Natural killer cell (primary cell): Measurements from ENCODE around the gene SHISA6. TPM values are rescaled to one million over a fixed set of nuclear protein-coding genes. Genes with fewer than 3 reads are reported as not detected.

Source experiments
- ATAC-seq, 3 donors: fragments of 150-1000 bp in 2 of 3; fragments of 200-7000 bp in 1 of 3; cut with Tn5 transposase; 1 replicate in 1 of 3; 2 replicates in 2 of 3; pipeline ENCODE4 v1.10.0; 2021; ENCODE audit warnings: mild to moderate bottlenecking in 2 of 3, moderate library complexity in 2 of 3
- DNase-seq, 2 donors: peaks; one replicate each; pipeline versions ENCODE4 v3.0.0 to v3.0.0-alpha.2; 2013 to 2021; ENCODE audit warnings: mixed read lengths in 1 of 2
- H3K27ac ChIP-seq: one replicate; pipeline ENCODE4 v1.5.1; 2013; ENCODE audit warnings: mild to moderate bottlenecking, low read length
- H3K27me3 ChIP-seq: one replicate; pipeline ENCODE4 v1.6.1; 2013; ENCODE audit warnings: low read length; ENCODE audit not compliant: control insufficient read depth, insufficient read depth
- H3K36me3 ChIP-seq: one replicate; pipeline ENCODE4 v1.6.1; 2013; ENCODE audit warnings: low read length; ENCODE audit not compliant: control insufficient read depth, insufficient read depth
- H3K4me1 ChIP-seq: one replicate; pipeline ENCODE4 v1.6.1; 2013; ENCODE audit warnings: low read length; ENCODE audit not compliant: control insufficient read depth, insufficient read depth
- H3K4me3 ChIP-seq: one replicate; pipeline ENCODE4 v1.5.1; 2013; ENCODE audit warnings: low read length
- H3K9me3 ChIP-seq: one replicate; pipeline ENCODE4 v1.6.1; 2013; ENCODE audit warnings: low read length; ENCODE audit not compliant: control insufficient read depth, insufficient read depth
- H3K27ac Mint-ChIP-seq, 2 donors: one replicate each; pipeline ENCODE4 v1.8.0; 2022; ENCODE audit warnings: mild to moderate bottlenecking in 2 of 2, mixed read lengths in 2 of 2, moderate library complexity in 1 of 2
- H3K27me3 Mint-ChIP-seq, 2 donors: one replicate each; pipeline ENCODE4 v1.8.0; 2022; ENCODE audit warnings: low read depth in 2 of 2, mixed read lengths in 2 of 2
- H3K36me3 Mint-ChIP-seq: one replicate; pipeline ENCODE4 v1.8.0; 2022; ENCODE audit warnings: mixed read lengths
- H3K4me1 Mint-ChIP-seq, 2 donors: one replicate each; pipeline ENCODE4 v1.8.0; 2022; ENCODE audit warnings: mixed read lengths in 2 of 2
- H3K4me3 Mint-ChIP-seq: one replicate; pipeline ENCODE4 v1.8.0; 2022; ENCODE audit warnings: mild to moderate bottlenecking, moderate library complexity, mixed read lengths
- H3K9me3 Mint-ChIP-seq, 2 donors: one replicate each; pipeline ENCODE4 v1.8.0; 2022; ENCODE audit warnings: mixed read lengths in 2 of 2
- WGBS: methylation state at CpG from one replicate; pipeline ENCODE4 v1.1.7; 2013; ENCODE audit warnings: missing lambda C conversion rate; ENCODE audit not compliant: insufficient coverage; 5-methylcytosine and 5-hydroxymethylcytosine counted together
- intact Hi-C: fragments of 100-400 bp; cut with micrococcal nuclease; formaldehyde crosslinking; loops from one replicate; pipeline ENCODE4 v1.14.2; 2022
- total RNA-seq, 4 donors: library from RNA; stranded (reverse); fragments of 120-200 nt in 1 of 4; gene quantifications; one replicate each; pipeline versions ENCODE4 v1.2.3 to v1.2.4, GENCODE V29; 2013 to 2022
- TF ChIP-seq, protein P1 (sequence below): fragments of 200-600 bp; IDR thresholded peaks from one replicate; pipeline ENCODE4 v1.8.0; 2022; ENCODE audit warnings: antibody characterized with exemption

Gene SHISA6
- total RNA-seq, 3 donors from 2014 or later (not counting 1 experiment from before 2014, with no cell fraction given): not detected

DNA sequence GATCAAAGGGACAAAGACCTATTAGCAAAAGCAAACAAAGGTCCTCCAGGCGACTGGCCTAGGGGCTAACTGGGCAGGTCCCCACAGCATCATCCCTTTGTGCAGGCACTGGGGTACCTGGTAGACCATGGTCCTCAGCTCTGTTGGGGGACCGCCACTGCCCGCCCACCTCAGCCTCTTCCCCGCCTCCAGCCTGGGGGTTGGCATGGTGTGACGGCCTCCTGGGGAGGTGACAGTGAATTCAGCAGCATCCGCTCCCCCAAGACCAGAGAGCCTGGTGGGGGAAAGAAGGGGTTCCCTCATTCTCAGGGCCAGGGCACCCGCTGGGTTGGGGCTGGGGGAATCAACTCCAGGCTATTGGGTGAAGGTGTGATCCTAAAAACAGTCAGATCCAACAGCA lies 318.6 kb downstream of the SHISA6 start:
- Histone ChIP-seq H3K27ac (no peak overlapping the region), H3K27me3 (no peaks in the 10 kb centered on the region), H3K36me3 (no peaks in the 10 kb centered on the region), H3K4me1 (no peaks in the 10 kb centered on the region), H3K4me3 (no peak overlapping the region), H3K9me3 (peaks cover 16% of the 10 kb centered on the region)
- no peak overlapping the region for H3K27ac Mint-ChIP-seq
- no peaks in the 10 kb centered on the region for H3K27me3 Mint-ChIP-seq
- no peaks in the 10 kb centered on the region for H3K36me3 Mint-ChIP-seq
- peaks cover 10 to 12% of the 10 kb centered on the region in 2 donors for H3K9me3 Mint-ChIP-seq
- no peak for ATAC-seq
- H3K4me1 Mint-ChIP-seq: no peaks in the 10 kb centered on the region
- no peak for DNase-seq
- 69% methylated on average over 7 of the region's 7 CpGs for WGBS
- intact Hi-C loops: no loop called here
- no peak overlapping the region for H3K4me3 Mint-ChIP-seq
- TF ChIP-seq, protein P1, sequence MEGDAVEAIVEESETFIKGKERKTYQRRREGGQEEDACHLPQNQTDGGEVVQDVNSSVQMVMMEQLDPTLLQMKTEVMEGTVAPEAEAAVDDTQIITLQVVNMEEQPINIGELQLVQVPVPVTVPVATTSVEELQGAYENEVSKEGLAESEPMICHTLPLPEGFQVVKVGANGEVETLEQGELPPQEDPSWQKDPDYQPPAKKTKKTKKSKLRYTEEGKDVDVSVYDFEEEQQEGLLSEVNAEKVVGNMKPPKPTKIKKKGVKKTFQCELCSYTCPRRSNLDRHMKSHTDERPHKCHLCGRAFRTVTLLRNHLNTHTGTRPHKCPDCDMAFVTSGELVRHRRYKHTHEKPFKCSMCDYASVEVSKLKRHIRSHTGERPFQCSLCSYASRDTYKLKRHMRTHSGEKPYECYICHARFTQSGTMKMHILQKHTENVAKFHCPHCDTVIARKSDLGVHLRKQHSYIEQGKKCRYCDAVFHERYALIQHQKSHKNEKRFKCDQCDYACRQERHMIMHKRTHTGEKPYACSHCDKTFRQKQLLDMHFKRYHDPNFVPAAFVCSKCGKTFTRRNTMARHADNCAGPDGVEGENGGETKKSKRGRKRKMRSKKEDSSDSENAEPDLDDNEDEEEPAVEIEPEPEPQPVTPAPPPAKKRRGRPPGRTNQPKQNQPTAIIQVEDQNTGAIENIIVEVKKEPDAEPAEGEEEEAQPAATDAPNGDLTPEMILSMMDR: no peak

- Histone ChIP-seq H3K4me1 (no peaks in the 10 kb centered on the region), H3K27ac (no peak overlapping the region), H3K4me3 (no peak overlapping the region), H3K27me3 (no peaks in the 10 kb centered on the region), H3K36me3 (no peaks in the 10 kb centered on the region), H3K9me3 (peaks cover 8% of the 10 kb centered on the region)
- Mint-ChIP-seq H3K9me3 (peaks cover 7 to 12% of the 10 kb centered on the region in 2 donors), H3K27ac (no peak overlapping the region), H3K27me3 (no peaks in the 10 kb centered on the region), H3K4me1 (no peaks in the 10 kb centered on the region), H3K36me3 (no peaks in the 10 kb centered on the region), H3K4me3 (no peak overlapping the region)
- TF ChIP-seq, protein P1: no peak
- no peak for DNase-seq
- 78% methylated on average over 1 of the region's 1 CpG for WGBS
- intact Hi-C loops: no loop called here
- ATAC-seq: no peak
Observed at GRCh38 chr17:11561281-11561680, 320.3 kb downstream of the SHISA6 start.

DNA sequence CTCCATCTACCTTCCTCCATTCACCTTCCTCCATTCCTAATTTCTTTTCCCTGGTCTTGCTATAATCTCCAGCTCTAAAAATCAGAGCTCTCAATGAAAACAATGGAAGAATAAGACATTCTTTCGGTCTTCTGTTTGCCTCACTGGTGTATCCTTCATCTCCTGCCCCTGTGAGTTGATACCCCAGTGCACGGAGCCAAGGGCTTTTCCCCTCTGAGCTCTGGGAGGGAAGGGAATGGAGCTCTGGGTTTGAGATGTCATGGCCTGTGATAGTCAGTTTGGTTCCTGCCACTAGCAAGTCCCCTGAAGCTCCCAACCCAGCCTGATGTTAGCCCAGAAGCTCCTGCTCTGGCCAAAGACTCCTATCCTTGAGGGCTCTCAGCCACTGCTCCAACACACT lies 320.7 kb downstream of the SHISA6 start:
- Mint-ChIP-seq H3K9me3 (peaks cover 8 to 9% of the 10 kb centered on the region in 2 donors), H3K4me1 (no peaks in the 10 kb centered on the region), H3K27me3 (no peaks in the 10 kb centered on the region), H3K27ac (no peak overlapping the region), H3K36me3 (no peaks in the 10 kb centered on the region), H3K4me3 (no peak overlapping the region)
- ATAC-seq (no peak), DNase-seq (no peak)
- no peaks in the 10 kb centered on the region for H3K4me1 ChIP-seq
- H3K27ac ChIP-seq: no peak overlapping the region
- intact Hi-C loops: no loop called here
- H3K36me3 ChIP-seq: no peaks in the 10 kb centered on the region
- WGBS: 58% methylated on average over 2 of the region's 2 CpGs
- peaks cover 8% of the 10 kb centered on the region for H3K9me3 ChIP-seq
- no peaks in the 10 kb centered on the region for H3K27me3 ChIP-seq
- no peak overlapping the region for H3K4me3 ChIP-seq
- TF ChIP-seq, protein P1: no peak

- Histone ChIP-seq H3K36me3 (no peaks in the 10 kb centered on the region), H3K27ac (no peak overlapping the region), H3K9me3 (no peaks in the 10 kb centered on the region), H3K4me1 (no peaks in the 10 kb centered on the region), H3K27me3 (no peaks in the 10 kb centered on the region), H3K4me3 (no peak overlapping the region)
- WGBS: 68% methylated on average over 2 of the region's 3 CpGs
- H3K27ac Mint-ChIP-seq: no peak overlapping the region
- peaks cover 12% of the 10 kb centered on the region in 2 donors for H3K9me3 Mint-ChIP-seq
- no peak overlapping the region for H3K4me3 Mint-ChIP-seq
- no peaks in the 10 kb centered on the region for H3K36me3 Mint-ChIP-seq
- ATAC-seq: no peak
- no peaks in the 10 kb centered on the region for H3K4me1 Mint-ChIP-seq
- intact Hi-C loops: no loop called here
- DNase-seq: no peak
- no peaks in the 10 kb centered on the region for H3K27me3 Mint-ChIP-seq
- TF ChIP-seq, protein P1: no peak
Observed at GRCh38 chr17:11564589-11565380, 323.8 kb downstream of the SHISA6 start.
